ENCODE data around the gene BUB1. TPM values are rescaled to one million over a fixed set of nuclear protein-coding genes. Genes with fewer than 3 reads are reported as not detected.

The BUB1 gene
- total RNA-seq, 1 donor from 2014 or later = 7.8 TPM

Other genes starting within 250 kb of the BUB1 start
- gene LIMS4, start 205.2 kb downstream of the BUB1 start, total RNA-seq = 1.0 TPM
- 66.3 TPM for gene RGPD6, start 100.8 kb downstream of the BUB1 start, total RNA-seq
- not detected for gene ACOXL, start 54.5 kb upstream of the BUB1 start, total RNA-seq